GM15510 (cell line): Measurements from ENCODE around the gene ZBTB8OS.

Experiments used
- POLR2A ChIP-seq: IDR thresholded peaks from 3 replicates; pipeline ENCODE4 v1.6.1; 2011; ENCODE audit warnings: borderline replicate concordance; ENCODE audit not compliant: insufficient read length; ENCODE audit errors: extremely low read depth

The ZBTB8OS gene

DNA sequence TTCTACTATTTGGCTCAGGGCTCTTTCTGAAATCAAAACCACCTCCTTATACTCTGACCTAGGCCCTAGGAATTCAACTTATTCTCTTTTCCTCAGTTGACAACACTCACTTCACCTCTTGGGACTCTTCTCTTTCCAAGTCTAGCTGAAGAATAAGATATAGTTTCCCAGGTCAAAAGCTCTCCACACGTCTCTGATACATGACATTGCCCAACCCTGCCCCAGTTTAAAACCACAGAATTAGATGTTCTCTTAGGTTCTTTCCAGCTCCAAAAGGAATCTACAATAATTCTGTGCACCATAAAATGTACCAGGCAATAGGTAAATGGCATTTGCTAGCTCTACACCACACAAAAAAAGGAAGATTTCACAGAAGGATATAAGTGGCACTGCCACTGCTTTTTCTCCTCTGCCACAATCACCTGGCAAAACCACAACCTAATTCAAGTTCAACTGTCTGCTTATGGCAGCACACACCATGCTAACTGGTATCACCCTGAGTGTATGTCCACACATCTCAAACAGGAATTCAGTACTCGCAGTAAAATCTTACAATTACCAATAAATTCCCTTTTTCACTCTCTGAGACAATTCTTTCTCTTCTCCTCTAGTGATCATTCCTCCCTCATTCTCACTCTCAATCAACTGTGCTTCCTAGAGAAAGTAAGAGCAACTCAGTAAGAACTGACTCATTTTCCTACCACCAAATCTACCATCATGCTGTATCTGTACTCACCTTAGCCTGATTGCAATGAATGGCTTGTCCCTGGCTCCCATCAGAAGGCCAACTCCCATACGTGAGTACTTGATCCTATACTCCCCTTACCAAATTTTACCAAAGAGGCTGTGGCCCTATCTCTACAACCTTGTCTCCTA, 27.3 kb downstream of the ZBTB8OS start:
- TF ChIP-seq POLR2A = no peak

DNA sequence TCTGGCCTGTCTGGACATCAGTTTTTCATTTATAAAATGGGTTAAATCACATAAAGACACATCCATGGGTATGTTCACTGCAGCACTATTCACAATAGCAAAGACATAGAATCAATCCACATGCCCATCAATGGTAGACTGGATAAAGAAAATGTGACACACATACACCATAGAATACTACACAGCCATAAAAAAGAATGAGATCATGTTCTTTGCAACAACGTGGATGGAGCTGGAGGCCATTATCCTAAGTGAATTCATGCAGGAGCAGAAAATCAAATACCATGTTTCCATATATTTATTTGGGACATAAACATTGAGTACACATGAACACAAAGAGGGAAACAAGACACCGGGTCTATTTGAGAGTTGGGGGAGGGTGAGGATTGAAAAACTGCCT, 28.1 kb downstream of the ZBTB8OS start:
- TF ChIP-seq POLR2A = no peak

DNA sequence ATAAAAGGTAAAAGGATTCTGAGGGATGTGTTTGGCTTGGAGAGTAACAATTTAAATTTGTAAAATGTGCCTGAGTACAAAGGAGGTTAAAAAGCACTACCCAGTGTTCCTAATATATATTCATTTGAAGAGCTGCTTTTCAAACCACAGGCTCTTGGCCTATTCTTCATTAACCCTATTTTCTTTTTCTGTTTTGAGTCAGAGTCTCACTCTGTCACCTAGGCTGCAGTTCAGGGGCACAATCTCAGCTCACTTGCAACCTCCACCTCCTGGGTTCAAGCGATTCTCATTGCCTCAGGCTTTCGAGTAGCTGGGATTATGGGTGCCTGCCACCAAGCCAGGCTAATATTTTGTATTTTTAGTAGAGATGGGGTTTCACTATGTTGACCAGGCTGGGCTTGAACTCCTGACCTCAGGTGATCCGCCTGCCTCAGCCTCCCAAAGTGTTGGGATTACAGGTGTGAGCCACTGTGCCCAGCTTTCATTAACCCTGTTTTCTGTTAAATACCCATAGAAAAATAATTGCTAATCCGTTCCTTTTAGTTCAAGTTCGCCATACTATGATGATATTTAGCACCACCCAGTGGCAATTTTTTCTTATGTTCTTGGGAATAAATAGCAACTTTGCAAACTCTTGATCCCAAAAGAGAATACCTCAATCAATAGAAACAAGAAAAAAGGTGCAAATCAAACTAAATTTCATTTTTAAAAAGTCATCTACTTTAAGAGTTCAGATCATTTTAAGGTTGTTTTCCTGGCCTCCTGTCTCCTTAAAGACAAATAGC, 30.5 kb downstream of the ZBTB8OS start:
- no peak for TF ChIP-seq POLR2A

DNA sequence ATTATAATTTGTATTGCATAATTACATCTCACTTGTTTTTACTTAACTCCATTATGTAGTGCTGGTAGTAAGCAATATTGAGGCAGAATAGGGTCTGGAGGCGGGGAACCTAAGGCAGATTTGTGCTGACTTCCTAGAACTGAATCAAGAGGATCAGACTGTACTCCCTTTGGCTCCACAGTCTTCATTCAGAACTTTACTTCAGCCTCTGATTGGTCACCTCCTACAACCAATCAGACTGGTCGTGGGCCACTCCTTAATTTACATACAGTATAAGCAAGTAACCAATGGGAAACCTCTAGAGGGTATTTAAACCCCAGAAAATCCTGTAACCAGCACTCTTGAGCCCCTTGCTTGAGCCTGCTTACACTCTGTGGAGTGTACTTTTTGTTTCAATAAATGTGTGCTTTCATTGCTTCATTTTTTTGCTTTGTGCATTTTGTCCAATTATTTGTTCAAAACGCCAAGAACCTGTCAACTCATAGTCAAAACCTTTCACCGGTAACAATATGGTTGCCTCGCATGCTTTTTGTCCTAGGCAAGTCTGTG, 31.6 kb downstream of the ZBTB8OS start:
- no peak for TF ChIP-seq POLR2A

DNA sequence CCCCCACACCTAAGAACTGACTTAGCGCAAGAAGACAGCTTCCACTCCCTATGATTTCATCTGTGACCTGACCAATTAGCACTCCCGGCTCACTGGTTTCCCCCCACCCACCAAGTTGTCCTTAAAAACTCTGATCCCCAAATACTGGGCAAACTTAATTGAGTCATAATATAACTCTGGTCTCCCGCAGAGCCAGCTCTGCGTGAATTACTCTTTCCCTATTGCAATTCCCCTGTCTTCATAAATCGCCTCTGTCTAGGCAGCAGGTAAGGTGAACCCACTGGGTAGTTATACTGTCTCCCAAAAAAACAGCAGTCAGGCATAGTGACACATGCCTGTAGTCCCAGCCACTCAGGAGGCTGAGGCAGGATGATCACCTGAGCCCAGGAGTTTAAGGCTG, 36.9 kb downstream of the ZBTB8OS start:
- no peak for TF ChIP-seq POLR2A

DNA sequence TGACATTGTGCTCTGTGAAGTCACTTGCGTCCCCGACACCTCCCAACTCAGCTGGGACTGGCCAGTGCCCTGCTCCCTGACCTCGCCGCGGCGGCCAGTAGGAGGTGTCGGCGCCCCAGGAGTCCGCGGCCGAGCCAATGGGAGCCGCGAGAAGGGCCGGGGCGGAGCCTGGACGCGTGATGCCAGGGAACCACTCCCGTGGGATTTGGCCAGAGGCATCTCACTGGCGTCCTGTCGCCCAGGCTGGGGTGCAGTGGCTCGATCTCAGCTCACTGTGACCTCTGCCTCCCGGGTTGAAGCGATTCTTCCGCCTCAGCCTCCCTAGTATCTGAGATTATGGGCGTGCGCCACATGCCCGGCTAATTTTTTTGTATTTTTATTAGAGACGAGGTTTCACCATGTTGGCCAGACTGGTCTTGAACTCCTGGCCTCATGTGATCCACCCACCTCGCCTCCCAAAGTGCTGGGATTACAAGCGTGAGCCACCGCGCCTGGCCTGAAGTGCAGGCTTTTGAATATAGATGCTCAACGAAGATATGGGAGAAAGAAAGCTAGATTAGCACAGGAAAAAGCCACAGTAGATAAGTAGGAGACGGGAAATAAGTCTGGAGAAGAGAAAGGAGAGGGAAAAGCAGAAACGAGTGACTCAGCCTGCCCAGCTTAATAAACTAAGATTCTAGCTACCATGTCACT, 38.0 kb downstream of the ZBTB8OS start:
- TF ChIP-seq POLR2A = peak; percentile 60

DNA sequence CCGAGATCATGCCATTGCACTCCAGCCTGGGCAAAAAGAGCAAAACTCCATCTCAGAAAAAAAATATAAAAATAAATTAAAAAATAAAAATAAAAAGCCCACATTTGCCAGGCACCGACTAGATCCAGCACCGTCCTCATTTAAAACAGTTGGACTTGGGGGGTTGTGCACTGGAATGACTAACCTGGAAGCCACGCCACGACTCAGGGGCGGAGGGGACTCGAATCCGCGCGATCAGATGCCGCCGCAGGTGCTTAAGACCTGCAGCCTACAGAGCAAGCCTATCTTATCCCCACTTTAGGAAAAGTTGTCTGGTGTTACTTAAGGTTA, 38.5 kb downstream of the ZBTB8OS start:
- TF ChIP-seq POLR2A = no peak

DNA sequence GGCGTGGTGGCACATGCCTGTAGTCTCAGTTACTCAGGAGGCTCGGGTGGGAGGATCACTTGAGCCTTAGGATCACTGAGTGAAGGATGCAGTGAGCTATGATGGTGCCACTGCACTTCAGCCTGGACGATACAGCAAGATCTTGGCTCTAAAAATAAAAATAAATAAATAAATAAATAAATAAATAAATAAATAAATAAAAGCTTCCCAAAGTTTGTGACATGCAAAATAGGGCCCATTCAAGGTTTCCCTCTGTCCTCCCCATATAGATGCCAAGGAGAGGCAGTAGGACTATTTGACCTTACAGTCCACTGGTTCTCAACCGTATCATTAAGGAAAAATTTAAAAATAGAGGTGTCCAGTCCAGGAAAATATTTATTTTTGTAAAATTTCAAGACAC, 41.2 kb downstream of the ZBTB8OS start:
- no peak for TF ChIP-seq POLR2A

DNA sequence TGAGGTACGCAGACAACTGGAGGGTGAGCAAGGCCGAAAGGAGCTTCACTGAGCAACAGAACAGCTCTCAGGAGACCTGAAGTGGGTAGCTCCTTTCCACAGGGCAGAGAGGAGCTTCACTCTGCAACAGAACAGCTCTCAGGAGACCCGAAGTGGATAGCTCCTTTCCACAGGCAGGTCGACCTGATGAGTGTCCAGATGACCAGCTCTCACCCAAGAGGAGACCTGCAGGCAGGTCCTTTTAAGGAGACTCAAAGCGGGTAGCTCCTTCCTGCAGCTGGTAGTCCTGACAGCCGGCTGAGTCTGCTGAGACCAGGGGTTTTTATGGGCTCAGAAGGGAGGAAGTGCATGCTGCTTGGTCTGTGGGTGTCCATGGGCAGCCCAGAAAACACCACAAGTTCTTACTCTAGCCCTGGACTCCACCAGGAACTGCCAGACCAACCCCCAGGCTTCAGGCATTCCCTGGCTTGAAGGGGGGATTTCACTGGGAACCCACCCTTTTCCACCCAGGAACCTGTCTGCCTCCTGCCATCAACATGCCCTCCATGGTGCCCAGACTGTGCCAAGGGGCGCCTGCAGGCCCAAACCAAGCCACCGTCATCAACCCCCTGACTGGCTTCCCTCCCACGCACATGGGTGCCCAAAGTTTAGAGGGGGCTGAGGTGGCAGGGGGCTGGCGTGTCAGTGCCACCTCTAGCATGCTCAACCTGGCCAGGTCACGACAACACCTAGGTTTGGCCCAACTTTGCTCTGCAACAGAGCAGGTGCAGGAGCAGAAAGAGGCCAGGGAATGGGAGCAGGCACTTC, 43.6 kb downstream of the ZBTB8OS start:
- TF ChIP-seq POLR2A = no peak

DNA sequence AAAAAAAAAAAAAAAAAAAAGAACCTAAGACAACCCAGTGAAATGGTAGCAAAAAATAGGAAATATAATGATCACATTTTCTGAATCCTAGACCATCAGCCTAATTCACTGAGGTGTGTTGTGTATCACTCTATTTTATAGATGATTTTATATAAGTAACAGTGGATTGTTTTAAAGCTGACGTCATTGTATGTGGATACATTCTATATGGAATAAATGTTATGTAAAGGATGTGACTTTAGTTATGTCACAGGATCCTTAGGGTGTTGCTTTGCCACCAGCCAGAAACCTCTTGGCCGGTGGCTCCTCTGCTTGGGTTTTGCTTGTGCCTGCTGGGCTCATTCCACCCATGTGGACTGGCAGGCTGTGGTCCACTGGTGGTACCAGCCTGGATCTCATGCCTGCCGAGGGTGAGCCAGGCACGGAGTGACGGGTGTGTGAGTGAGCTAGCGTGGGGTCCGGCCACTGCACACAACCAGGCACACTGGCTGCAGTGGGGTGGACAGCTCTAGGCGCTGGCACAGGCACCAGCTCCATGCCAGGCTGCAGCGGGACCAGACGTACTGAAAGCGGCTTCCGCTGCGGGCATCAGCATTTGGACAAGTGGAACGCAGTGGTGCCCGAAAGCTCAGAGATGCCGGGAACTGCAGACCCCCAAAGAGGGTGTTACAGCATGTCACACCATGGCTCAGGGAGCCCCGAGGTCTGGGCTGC, 44.5 kb downstream of the ZBTB8OS start:
- TF ChIP-seq POLR2A = no peak

DNA sequence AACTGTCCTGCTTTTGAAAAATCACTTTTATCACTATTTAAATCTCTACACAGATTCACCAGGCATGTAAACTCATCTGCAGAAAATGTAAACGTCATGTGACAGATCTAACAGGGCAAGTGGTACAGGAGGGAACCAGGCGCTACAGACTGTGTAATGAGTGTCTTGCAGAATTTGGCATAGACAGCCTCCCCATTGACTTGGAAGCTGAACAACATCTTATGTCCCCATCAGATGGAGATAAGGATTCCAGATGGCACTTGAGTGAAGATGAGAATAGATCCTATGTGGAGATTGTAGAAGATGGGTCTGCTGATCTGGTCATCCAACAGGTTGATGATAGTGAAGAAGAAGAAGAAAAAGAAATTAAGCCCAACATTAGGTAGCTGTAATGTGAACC, 50.3 kb downstream of the ZBTB8OS start:
- no peak for TF ChIP-seq POLR2A

DNA sequence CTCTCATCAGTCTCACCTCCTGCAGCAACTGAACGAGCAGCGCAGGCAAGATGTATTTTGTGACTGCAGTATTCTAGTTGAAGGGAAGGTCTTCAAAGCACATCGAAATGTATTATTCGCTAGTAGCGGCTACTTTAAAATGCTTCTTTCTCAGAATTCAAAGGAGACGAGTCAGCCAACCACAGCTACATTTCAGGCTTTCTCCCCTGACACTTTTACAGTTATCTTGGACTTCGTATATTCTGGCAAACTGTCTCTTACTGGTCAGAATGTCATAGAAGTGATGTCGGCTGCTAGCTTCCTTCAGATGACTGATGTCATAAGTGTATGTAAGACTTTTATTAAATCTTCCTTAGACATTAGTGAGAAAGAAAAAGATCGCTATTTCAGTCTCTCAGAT, 57.4 kb downstream of the ZBTB8OS start:
- TF ChIP-seq POLR2A = no peak

DNA sequence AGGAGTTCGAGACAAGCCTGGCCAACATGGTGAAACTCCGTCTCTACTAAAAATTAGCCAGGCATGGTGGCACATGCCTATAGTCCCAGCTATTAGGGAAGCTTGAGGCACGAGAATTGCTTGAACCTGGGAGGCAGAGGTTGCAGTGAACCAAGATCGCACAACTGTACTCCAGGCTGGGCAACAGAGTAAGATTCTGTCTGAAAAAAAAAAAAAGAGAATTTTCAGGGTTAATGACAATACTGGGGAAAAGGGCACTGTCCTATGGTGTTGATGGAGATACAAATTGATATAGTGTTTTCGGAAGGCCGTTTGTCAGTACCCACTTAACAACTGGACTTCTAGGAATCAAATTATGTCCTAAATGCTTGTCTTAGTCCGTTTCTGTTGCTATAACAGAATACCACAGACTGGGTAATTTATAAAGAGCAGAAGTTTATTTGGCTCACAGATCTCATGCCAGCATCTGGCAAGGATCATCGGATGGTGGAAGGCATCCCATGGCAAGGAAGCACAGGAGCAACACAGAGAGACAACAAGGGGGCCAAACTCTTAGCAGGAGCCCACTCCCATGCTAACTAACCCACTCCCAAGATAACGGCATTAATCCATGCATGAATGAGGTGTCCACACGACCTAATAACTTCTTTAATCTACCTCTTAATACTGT, 69.9 kb downstream of the ZBTB8OS start:
- TF ChIP-seq POLR2A = no peak
